Activated CD8-positive, alpha-beta T cell treated with anti-CD3 and anti-CD28 coated beads, Interleukin-2, amount 10 ng/mL, durations not matched to agents 7 days and 5 days (primary cell): ENCODE results near the gene RASL12. TPM values are rescaled to one million over a fixed set of nuclear protein-coding genes. Genes with fewer than 3 reads are reported as not detected.

ENCODE experiments used
- ATAC-seq: fragments of 150-1000 bp; cut with Tn5 transposase; one replicate; pipeline ENCODE4 v1.10.0; 2021; ENCODE audit warnings: moderate library complexity
- CTCF ChIA-PET: fragments of 350-600 bp; sonication (Branson Sonifier 250); formaldehyde crosslinking; loops from one replicate; lab custom pipeline; 2021; ENCODE audit warnings: antibody characterized with exemption; lab: Charles Lee
- POLR2A ChIA-PET: fragments of 350-600 bp; sonication (Branson Sonifier 250); formaldehyde crosslinking; loops from one replicate; lab custom pipeline; 2021; ENCODE audit warnings: antibody characterized with exemption; lab: Charles Lee
- DNase-seq: peaks from one replicate; pipeline ENCODE4 v3.0.0-alpha.2; 2020
- H3K27ac Mint-ChIP-seq: one replicate; pipeline ENCODE4 v1.8.0; 2021; ENCODE audit warnings: mild to moderate bottlenecking, mixed read lengths
- H3K27me3 Mint-ChIP-seq: one replicate; pipeline ENCODE4 v1.8.0; 2021; ENCODE audit warnings: low read depth, mixed read lengths
- H3K36me3 Mint-ChIP-seq: one replicate; pipeline ENCODE4 v1.8.0; 2021; ENCODE audit warnings: low read depth, mixed read lengths
- H3K4me1 Mint-ChIP-seq: one replicate; pipeline ENCODE4 v1.8.0; 2021; ENCODE audit warnings: low read depth, mixed read lengths
- H3K4me3 Mint-ChIP-seq: one replicate; pipeline ENCODE4 v1.8.0; 2021; ENCODE audit warnings: mild to moderate bottlenecking, mixed read lengths
- H3K9me3 Mint-ChIP-seq: one replicate; pipeline ENCODE4 v1.8.0; 2022; ENCODE audit warnings: mixed read lengths; ENCODE audit not compliant: insufficient read depth
- total RNA-seq, 2 experiments: library from RNA; stranded (reverse); gene quantifications; one replicate each; pipeline ENCODE4 v1.2.3, GENCODE V29; 2021

RASL12 gene
- total RNA-seq, 2 experiments from 2014 or later = not detected

GRCh38 chr15:65089206-65089824 is 21.5 kb upstream of the RASL12 start:
- Mint-ChIP-seq H3K9me3 (no peaks in the 10 kb centered on the region), H3K4me1 (peaks cover 7% of the 10 kb centered on the region), H3K27me3 (peaks cover 4% of the 10 kb centered on the region), H3K4me3 (no peak overlapping the region), H3K36me3 (no peaks in the 10 kb centered on the region), H3K27ac (no peak overlapping the region)
- no peak for ATAC-seq
- POLR2A ChIA-PET = no interaction called here
- CTCF ChIA-PET = interaction anchor here (0.6 kb wide), 1 partner anchor 18 kb away, joined by 3 read pairs; no protein-coding TSS in a partner anchor
- DNase-seq = no peak

DNA sequence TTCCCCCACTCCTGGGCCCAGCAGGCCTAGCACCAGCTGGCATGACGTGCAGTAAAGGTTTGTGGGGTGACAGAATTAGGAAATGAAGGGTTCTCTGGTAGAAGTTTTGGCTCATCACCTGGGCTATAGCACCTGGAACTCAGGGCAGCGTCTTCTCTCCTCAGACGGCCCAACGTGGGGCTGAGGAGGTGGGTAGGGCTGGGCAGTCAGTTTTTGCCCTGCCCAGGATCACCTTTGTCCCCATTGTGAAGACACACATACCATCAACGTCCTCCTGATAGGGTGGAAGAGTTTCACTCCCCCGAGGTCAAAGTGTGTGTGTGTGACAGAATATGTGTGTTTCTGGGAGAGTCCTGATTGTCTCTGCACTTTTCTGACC is 20.8 kb upstream of the RASL12 start:
- no peaks in the 10 kb centered on the region for H3K9me3 Mint-ChIP-seq

DNA sequence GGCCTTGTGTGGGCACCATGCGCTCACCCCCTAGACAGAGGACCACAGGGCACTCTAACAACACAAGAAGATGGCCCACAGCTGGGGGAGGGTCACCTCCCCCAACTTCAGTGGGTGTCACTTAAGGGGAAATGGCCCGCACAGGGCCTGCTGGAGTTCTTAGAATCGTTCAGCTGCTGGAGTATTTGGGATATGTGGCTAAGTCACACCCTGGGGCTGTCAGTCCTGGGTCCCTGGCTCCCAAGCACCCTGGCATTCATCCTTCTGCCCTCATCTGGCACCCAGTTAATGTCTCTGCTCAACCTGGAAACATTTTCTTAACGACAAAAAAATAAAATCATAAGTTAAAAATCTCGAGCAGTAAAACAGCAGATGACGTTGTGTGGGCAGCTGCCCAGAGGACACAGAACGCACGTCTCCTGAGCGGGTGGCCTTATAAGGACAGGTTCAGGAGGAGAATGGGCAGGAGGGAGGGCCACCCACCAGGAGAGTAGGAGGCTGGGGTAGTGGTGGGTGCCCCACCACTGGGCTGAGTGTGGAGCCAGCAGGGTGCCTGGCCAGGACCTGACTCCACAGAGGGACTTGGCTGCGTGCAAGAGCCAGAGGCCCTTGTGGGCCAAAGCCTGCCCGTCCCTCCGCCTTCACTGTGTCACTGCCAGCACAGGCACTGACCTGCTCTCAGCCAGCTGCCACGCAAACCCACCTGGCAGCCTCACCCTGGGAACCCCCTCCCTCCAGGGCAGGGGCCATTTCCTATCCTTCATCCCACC is 20.3 kb upstream of the RASL12 start:
- POLR2A ChIA-PET = no interaction called here

More for the DNA sequence above, 20.8 kb upstream of the RASL12 start:
- H3K27me3 Mint-ChIP-seq = peaks cover 7% of the 10 kb centered on the region
- ChIA-PET CTCF (no interaction called here), POLR2A (no interaction called here)
- H3K4me1 Mint-ChIP-seq = peaks cover 7% of the 10 kb centered on the region
- ATAC-seq (no peak), DNase-seq (no peak)
- H3K4me3 Mint-ChIP-seq = no peak overlapping the region
- no peaks in the 10 kb centered on the region for H3K36me3 Mint-ChIP-seq
- H3K27ac Mint-ChIP-seq = no peak overlapping the region

GRCh38 chr15:65087411-65087810 is 19.6 kb upstream of the RASL12 start:
- H3K4me1 Mint-ChIP-seq = peaks cover 15% of the 10 kb centered on the region
- no peaks in the 10 kb centered on the region for H3K9me3 Mint-ChIP-seq
- ChIA-PET CTCF (interaction anchor here (1.0 to 6.8 kb wide), 6 partner anchors 9 to 61 kb away, joined by 3 to 37 read pairs (median 6); partner anchors contain the start of gene UBAP1L), POLR2A (no interaction called here)
- H3K27me3 Mint-ChIP-seq = peaks cover 15% of the 10 kb centered on the region
- DNase-seq = no peak
- ATAC-seq = no peak
- H3K4me3 Mint-ChIP-seq = no peak overlapping the region
- H3K36me3 Mint-ChIP-seq = no peaks in the 10 kb centered on the region
- no peak overlapping the region for H3K27ac Mint-ChIP-seq

More for the DNA sequence above, 20.3 kb upstream of the RASL12 start:
- H3K9me3 Mint-ChIP-seq = no peaks in the 10 kb centered on the region
- H3K36me3 Mint-ChIP-seq = no peaks in the 10 kb centered on the region
- no peak for ATAC-seq
- CTCF ChIA-PET = interaction anchor here (1.6 kb wide), 2 partner anchors 10 to 13 kb away, joined by 6 to 8 read pairs; no protein-coding TSS in a partner anchor
- no peak overlapping the region for H3K4me3 Mint-ChIP-seq
- no peak overlapping the region for H3K27ac Mint-ChIP-seq
- H3K27me3 Mint-ChIP-seq = peaks cover 8% of the 10 kb centered on the region
- no peak for DNase-seq
- peaks cover 8% of the 10 kb centered on the region for H3K4me1 Mint-ChIP-seq

DNA sequence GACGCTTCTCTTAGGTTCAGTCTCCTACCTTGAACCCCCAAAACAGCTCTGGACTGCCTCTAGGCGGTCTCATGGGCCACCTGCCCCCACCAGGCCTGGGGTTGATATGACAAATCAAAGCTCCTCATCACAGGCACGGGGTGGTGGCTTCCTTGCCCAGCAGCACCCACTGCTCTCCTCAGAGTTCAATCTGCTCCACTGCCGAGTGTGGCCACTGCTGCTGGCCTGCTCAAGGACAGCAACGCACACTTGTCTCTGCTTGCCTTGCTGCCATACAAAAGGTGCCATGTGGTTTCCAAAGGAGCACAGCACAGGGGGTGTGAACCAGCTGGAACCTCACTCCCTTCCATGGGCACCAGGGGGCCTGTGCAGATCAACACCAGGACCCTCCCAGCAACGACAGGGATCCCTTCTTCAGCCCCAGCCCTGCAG is 18.9 kb upstream of the RASL12 start:
- ATAC-seq = no peak
- DNase-seq = no peak
- Mint-ChIP-seq H3K36me3 (no peaks in the 10 kb centered on the region), H3K9me3 (no peaks in the 10 kb centered on the region), H3K27me3 (peaks cover 17% of the 10 kb centered on the region), H3K4me1 (peaks cover 20% of the 10 kb centered on the region), H3K4me3 (no peak overlapping the region), H3K27ac (no peak overlapping the region)
- CTCF ChIA-PET = interaction anchor here (0.6 to 6.8 kb wide), 9 partner anchors 8 to 212 kb away, joined by 3 to 37 read pairs (median 4); partner anchors contain the start of gene UBAP1L
- POLR2A ChIA-PET = interaction anchor here (1.1 kb wide), 1 partner anchor 61 kb away, joined by 3 read pairs; no protein-coding TSS in a partner anchor

DNA sequence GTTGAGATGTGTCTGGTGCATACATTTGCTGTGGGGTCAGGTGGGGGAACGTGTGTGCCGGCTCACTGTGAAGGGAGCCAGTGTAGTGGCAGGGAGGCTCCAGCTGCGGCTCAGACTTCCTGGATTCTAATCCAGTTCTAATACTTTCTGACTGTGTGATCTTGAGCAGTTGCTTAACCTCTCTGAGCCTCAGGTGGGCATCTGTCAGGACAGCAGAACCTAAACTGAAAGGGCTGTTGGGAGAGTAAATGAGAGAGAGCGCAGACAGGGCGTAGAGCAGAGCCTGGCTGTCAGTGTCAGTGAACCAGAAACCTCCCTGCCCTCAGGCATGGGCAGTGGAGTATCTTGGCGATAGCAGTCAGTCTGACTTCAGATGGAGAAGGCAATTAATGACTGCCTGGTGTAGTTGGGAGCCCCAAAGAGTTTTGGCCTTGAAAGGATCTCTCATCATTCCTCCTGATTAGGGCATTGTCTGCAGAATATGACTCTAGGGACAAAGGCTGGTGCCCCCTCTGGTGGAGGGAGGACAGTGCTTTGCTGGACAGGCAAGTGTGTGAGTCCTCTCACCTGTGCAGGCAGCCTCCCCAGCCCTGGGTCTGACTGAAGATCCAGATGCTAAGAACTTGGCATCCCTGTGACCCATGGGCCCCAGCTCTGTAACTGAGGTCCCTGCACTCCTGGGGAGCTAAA is 18.3 kb upstream of the RASL12 start:
- H3K27me3 Mint-ChIP-seq = peaks cover 19% of the 10 kb centered on the region
- H3K27ac Mint-ChIP-seq = no peak overlapping the region
- H3K4me3 Mint-ChIP-seq = no peak overlapping the region
- ChIA-PET CTCF (interaction anchor here (0.6 to 6.8 kb wide), 9 partner anchors 8 to 211 kb away, joined by 3 to 37 read pairs (median 4); partner anchors contain the start of gene KBTBD13), POLR2A (interaction anchor here (1.1 kb wide), 1 partner anchor 60 kb away, joined by 3 read pairs; no protein-coding TSS in a partner anchor)
- H3K36me3 Mint-ChIP-seq = no peaks in the 10 kb centered on the region
- H3K9me3 Mint-ChIP-seq = no peaks in the 10 kb centered on the region
- ATAC-seq = no peak
- peak; percentile 40 for DNase-seq
- H3K4me1 Mint-ChIP-seq = peaks cover 20% of the 10 kb centered on the region

DNA sequence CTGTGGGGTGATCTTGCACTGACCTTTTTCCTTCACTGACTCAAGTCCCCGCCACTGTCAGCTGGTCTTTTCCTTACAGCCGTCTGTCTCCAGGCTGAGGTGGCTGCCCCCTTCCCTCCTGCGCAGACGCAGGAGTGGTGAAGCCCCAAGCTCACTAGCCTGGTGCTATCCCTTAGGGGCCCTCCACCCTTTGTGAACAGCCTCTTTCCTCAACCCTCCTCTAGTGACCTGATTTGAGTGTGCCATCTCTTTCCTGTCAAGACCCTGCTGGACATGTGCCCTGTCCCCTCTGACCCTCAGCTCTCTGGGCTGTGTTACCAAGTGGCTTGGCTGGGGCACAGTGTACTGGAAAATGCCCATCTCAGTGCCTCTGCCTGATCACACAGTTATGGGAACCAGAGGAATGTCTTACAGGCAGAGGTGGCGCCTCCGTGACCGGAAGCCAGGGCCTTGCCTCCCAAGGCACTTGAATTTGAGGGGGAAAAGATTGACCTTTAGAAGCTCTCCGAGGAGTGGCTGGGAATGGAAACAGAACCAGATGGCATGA is 17.5 kb upstream of the RASL12 start:
- no peak for DNase-seq
- H3K4me1 Mint-ChIP-seq = peaks cover 20% of the 10 kb centered on the region
- no peak overlapping the region for H3K4me3 Mint-ChIP-seq
- POLR2A ChIA-PET = no interaction called here
- CTCF ChIA-PET = interaction anchor here (0.9 to 6.8 kb wide), 4 partner anchors 9 to 51 kb away, joined by 3 to 37 read pairs (median 4); partner anchors contain the start of gene KBTBD13
- H3K27me3 Mint-ChIP-seq = peaks cover 24% of the 10 kb centered on the region
- no peak overlapping the region for H3K27ac Mint-ChIP-seq
- no peaks in the 10 kb centered on the region for H3K36me3 Mint-ChIP-seq
- H3K9me3 Mint-ChIP-seq = no peaks in the 10 kb centered on the region
- no peak for ATAC-seq

DNA sequence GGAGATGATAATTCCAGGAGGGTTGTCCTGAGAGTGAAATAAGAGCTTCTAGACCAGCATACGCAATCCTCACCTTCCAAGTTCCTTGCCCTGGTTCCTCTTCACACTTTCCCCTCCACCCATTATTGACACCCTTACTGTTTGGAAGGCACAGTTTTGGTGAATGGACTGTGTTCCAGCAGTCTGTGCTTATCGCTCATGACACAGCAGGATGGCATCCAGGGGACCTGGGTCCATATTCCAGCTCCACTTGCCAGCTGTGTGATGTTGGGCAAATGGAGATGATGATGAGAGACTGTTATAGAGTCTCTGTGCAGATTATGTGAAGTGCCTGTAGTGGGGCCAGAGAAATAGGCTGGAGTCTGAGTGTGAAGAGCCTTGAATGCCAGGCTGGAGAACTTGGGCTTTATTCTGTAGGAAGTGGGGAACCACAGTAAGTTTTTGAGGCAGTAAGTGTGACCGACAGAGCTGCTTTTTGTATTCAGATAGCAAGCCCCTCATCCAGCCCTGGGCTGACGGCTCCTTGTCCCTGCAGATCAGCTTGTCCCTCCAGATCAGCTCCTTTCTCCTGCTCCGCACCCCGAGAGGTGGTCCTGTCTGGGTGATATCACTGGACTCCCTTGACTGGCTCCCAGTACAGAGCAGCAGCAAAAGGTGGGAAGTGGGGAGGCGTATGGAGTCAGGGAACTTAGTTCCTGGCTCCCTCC is 16.9 kb upstream of the RASL12 start:
- Mint-ChIP-seq H3K36me3 (no peaks in the 10 kb centered on the region), H3K27me3 (peaks cover 26% of the 10 kb centered on the region), H3K4me1 (peaks cover 20% of the 10 kb centered on the region), H3K9me3 (no peaks in the 10 kb centered on the region), H3K27ac (no peak overlapping the region), H3K4me3 (no peak overlapping the region)
- no peak for DNase-seq
- ATAC-seq = no peak
- POLR2A ChIA-PET = no interaction called here
- CTCF ChIA-PET = interaction anchor here (0.9 to 6.8 kb wide), 4 partner anchors 8 to 51 kb away, joined by 3 to 37 read pairs (median 4); partner anchors contain the start of gene KBTBD13

GRCh38 chr15:65083262-65083701 is 15.5 kb upstream of the RASL12 start:
- ATAC-seq = no peak
- Mint-ChIP-seq H3K9me3 (no peaks in the 10 kb centered on the region), H3K36me3 (no peaks in the 10 kb centered on the region), H3K27ac (no peak overlapping the region), H3K27me3 (peaks cover 36% of the 10 kb centered on the region), H3K4me3 (no peak overlapping the region), H3K4me1 (peaks cover 20% of the 10 kb centered on the region)
- DNase-seq = no peak
- ChIA-PET POLR2A (interaction anchor here (1.3 kb wide), 1 partner anchor 221 kb away, joined by 3 read pairs; the partner anchor contains the start of gene RNU5B-1), CTCF (interaction anchor here (1.0 to 6.8 kb wide), 6 partner anchors 13 to 49 kb away, joined by 3 to 37 read pairs (median 6); no protein-coding TSS in a partner anchor)

GRCh38 chr15:65082303-65082953 is 14.6 kb upstream of the RASL12 start:
- DNase-seq (peak; percentile 48), ATAC-seq (peak; percentile 82)
- Mint-ChIP-seq H3K27me3 (peaks cover 44% of the 10 kb centered on the region), H3K4me3 (no peak overlapping the region), H3K36me3 (no peaks in the 10 kb centered on the region), H3K9me3 (no peaks in the 10 kb centered on the region), H3K27ac (peak overlapping the region; percentile 21), H3K4me1 (peaks cover 27% of the 10 kb centered on the region)
- POLR2A ChIA-PET = interaction anchor here (1.3 kb wide), 1 partner anchor 222 kb away, joined by 3 read pairs; the partner anchor contains the start of gene RNU5B-1
- CTCF ChIA-PET = interaction anchor here (1.0 to 6.8 kb wide), 4 partner anchors 12 to 48 kb away, joined by 3 to 37 read pairs (median 7); no protein-coding TSS in a partner anchor
